Karpas-422 (cell line): Measurements from ENCODE around the gene CADPS. TPM values are rescaled to one million over a fixed set of nuclear protein-coding genes. Genes with fewer than 3 reads are reported as not detected.

Experiments used
- DNase-seq: peaks from one replicate; pipeline ENCODE4 v3.0.0-alpha.2; 2015
- H2AFZ ChIP-seq: fragments of 200-600 bp; sonication (generic); 2 replicates; pipeline ENCODE4 v1.6.1; 2014; ENCODE audit warnings: antibody characterized with exemption, low read length, mixed read lengths
- H3K27ac ChIP-seq: fragments of 200-600 bp; sonication (generic); 2 replicates; pipeline ENCODE4 v1.5.1; 2014; ENCODE audit warnings: mild to moderate bottlenecking, low read length, moderate library complexity
- H3K27me3 ChIP-seq: fragments of 200-600 bp; sonication (generic); 2 replicates; pipeline ENCODE4 v1.6.1; 2014; ENCODE audit warnings: low read length, mixed read lengths
- H3K36me3 ChIP-seq: fragments of 200-600 bp; sonication (generic); 2 replicates; pipeline ENCODE4 v1.6.1; 2014; ENCODE audit warnings: low read length, mixed read lengths; ENCODE audit not compliant: insufficient read depth
- H3K4me1 ChIP-seq: fragments of 200-600 bp; sonication (generic); 2 replicates; pipeline ENCODE4 v1.6.1; 2014; ENCODE audit warnings: mild to moderate bottlenecking, low read length, mixed read lengths
- H3K4me2 ChIP-seq: fragments of 200-600 bp; sonication (generic); 2 replicates; pipeline ENCODE4 v1.6.1; 2014; ENCODE audit warnings: low read length, low read depth, mild to moderate bottlenecking; ENCODE audit not compliant: poor library complexity, severe bottlenecking
- H3K4me3 ChIP-seq: fragments of 200-600 bp; sonication (generic); 2 replicates; pipeline ENCODE4 v1.5.1; 2014; ENCODE audit warnings: mild to moderate bottlenecking, antibody characterized with exemption, low read length, mixed read lengths
- H3K79me2 ChIP-seq: fragments of 200-600 bp; sonication (generic); 2 replicates; pipeline ENCODE4 v1.6.1; 2014; ENCODE audit warnings: mild to moderate bottlenecking, low read length, mixed read lengths
- H3K9ac ChIP-seq: fragments of 200-600 bp; sonication (generic); 2 replicates; pipeline ENCODE4 v1.6.0; 2014; ENCODE audit warnings: low read length
- H3K9me2 ChIP-seq: fragments of 200-600 bp; sonication (generic), shearing (Covaris generic); replicated peaks from 2 replicates; pipeline ENCODE4 v1.6.0; 2014; ENCODE audit warnings: mild to moderate bottlenecking, low read length, moderate library complexity; ENCODE audit not compliant: insufficient read depth
- H3K9me3 ChIP-seq: fragments of 300-700, 200-600 bp; sonication (generic); 2 replicates; pipeline ENCODE4 v1.6.1; 2014; ENCODE audit warnings: low read length, mixed read lengths
- H4K20me1 ChIP-seq: fragments of 200-600 bp; sonication (generic); 2 replicates; pipeline ENCODE4 v1.6.1; 2014; ENCODE audit warnings: mild to moderate bottlenecking, antibody characterized with exemption, low read length, low read depth; ENCODE audit not compliant: insufficient read depth
- small RNA-seq: library from RNA; depleted of rRNA; stranded (forward); fragments of <200 nt; gene quantifications from one replicate; pipeline ENCODE3, GENCODE V24; 2014
- total RNA-seq: library from RNA; depleted of rRNA; stranded (reverse); fragments of >200 nt; shearing (Covaris generic); gene quantifications from 2 replicates; pipeline ENCODE4 v1.2.3, GENCODE V29; 2014; ENCODE audit warnings: low replicate concordance

The CADPS gene
- total RNA-seq, 1 experiment from 2014 or later = 1.9 TPM

DNA sequence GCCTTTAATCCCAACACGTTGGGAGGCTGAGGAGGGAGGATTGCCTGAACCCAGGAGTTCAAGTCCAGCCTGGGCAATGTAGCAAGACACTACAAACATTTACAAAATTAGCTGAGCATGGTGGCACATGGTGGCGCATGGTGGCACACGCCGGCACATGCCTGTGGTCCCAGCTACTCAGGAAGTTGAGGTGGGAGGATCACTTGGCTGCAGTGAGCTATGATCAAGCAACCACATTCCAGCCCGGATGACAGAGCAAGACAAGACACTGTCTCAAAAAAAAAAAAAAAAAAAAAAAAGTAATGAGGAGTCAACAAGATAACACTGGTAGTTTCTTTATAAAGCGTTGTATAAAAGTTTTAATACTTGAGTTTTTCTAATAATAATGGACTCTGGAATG is 511.9 kb downstream of the CADPS start:
- H3K27me3 ChIP-seq = no peaks in the 10 kb centered on the region
- no peaks in the 10 kb centered on the region for H3K9me2 ChIP-seq
- DNase-seq = no peak
- no peaks in the 10 kb centered on the region for H3K4me1 ChIP-seq
- H3K4me3 ChIP-seq = no peak overlapping the region
- no peaks in the 10 kb centered on the region for H3K9me3 ChIP-seq
- no peaks in the 10 kb centered on the region for H4K20me1 ChIP-seq
- no peaks in the 10 kb centered on the region for H3K79me2 ChIP-seq
- H3K9ac ChIP-seq = no peak overlapping the region
- no peaks in the 10 kb centered on the region for H3K36me3 ChIP-seq
- no peak overlapping the region for H2AFZ ChIP-seq
- H3K4me2 ChIP-seq = no peak overlapping the region
- H3K27ac ChIP-seq = no peak overlapping the region

DNA sequence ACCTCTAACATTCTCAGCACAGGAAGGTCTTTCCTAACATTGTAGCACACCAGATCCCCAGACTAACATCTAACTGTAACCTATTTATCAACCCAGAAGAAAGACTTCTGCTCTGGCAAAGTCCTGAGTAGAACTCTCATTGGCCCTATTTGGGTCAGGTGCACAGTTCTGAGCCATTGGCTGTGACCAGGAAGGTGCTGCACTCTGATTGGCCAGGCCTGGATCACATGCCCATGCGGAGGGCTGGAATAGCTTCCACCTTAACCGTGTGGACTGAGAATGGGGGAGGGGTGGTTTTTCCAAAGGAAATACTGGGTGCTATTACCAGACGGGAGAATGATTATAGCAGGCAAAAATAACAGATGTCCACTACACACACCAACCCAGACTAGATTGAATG is 513.4 kb downstream of the CADPS start:
- Histone ChIP-seq H3K9ac (no peak overlapping the region), H4K20me1 (no peaks in the 10 kb centered on the region)
- no peak for DNase-seq

DNA sequence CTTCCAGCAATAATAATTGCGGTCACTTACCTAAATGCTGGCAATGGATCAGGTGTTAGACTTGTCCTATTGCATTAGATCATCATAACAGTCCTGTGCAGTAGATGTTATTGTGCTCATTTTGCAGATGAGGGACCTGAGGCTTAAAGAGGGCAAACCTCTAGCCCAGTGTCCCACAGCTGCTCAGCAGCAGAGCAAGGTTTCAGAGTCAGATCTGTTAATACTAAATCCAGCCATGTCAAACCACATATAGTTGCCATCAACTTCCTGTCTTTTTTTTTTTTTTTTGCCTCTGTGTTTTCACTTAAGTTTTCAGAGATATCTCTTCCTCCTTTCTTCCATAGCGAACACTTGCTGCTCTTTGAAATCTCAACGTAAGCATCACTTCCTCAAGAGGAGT is 514.0 kb downstream of the CADPS start:
- H3K9ac ChIP-seq = no peak overlapping the region
- H3K27ac ChIP-seq = no peak overlapping the region
- no peak for DNase-seq
- no peaks in the 10 kb centered on the region for H3K9me3 ChIP-seq
- H4K20me1 ChIP-seq = no peaks in the 10 kb centered on the region
- no peak overlapping the region for H3K4me2 ChIP-seq
- H3K36me3 ChIP-seq = no peaks in the 10 kb centered on the region
- H3K79me2 ChIP-seq = no peaks in the 10 kb centered on the region
- no peaks in the 10 kb centered on the region for H3K9me2 ChIP-seq
- no peak overlapping the region for H2AFZ ChIP-seq
- no peaks in the 10 kb centered on the region for H3K4me1 ChIP-seq
- no peak overlapping the region for H3K4me3 ChIP-seq
- H3K27me3 ChIP-seq = no peaks in the 10 kb centered on the region

More for the DNA sequence above, 513.4 kb downstream of the CADPS start:
- Histone ChIP-seq H3K4me2 (no peak overlapping the region), H3K9me2 (no peaks in the 10 kb centered on the region), H3K27me3 (no peaks in the 10 kb centered on the region), H3K4me3 (no peak overlapping the region), H3K4me1 (no peaks in the 10 kb centered on the region), H2AFZ (no peak overlapping the region), H3K36me3 (no peaks in the 10 kb centered on the region), H3K79me2 (no peaks in the 10 kb centered on the region), H3K27ac (no peak overlapping the region), H3K9me3 (no peaks in the 10 kb centered on the region)

DNA sequence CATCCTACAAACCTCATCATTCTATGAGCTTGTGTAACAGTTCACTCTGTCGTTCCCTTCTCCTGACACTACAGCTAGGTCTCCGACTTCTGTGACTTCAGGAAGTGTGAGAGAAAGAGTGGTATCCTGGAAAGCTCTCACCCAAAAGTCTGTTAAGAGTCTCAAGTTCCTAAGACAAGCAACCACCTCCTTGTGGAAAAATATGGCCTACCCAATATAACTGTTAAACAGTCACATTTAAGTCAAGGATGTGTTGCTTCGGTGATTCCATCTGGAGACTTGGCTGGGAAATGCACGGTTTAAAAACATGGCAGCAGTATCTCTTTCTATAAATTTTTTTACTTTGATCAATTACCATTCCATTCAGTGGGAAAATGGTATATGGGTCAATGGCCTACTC is 515.7 kb downstream of the CADPS start:
- Histone ChIP-seq H3K27ac (no peak overlapping the region), H3K4me2 (no peak overlapping the region), H3K9ac (no peak overlapping the region), H3K27me3 (no peaks in the 10 kb centered on the region; the same call in 1 of the 2 replicates), H3K36me3 (no peaks in the 10 kb centered on the region), H3K9me2 (no peaks in the 10 kb centered on the region), H3K4me1 (no peaks in the 10 kb centered on the region), H2AFZ (no peak overlapping the region), H4K20me1 (no peaks in the 10 kb centered on the region), H3K79me2 (no peaks in the 10 kb centered on the region), H3K9me3 (no peaks in the 10 kb centered on the region), H3K4me3 (no peak overlapping the region)
- no peak for DNase-seq

DNA sequence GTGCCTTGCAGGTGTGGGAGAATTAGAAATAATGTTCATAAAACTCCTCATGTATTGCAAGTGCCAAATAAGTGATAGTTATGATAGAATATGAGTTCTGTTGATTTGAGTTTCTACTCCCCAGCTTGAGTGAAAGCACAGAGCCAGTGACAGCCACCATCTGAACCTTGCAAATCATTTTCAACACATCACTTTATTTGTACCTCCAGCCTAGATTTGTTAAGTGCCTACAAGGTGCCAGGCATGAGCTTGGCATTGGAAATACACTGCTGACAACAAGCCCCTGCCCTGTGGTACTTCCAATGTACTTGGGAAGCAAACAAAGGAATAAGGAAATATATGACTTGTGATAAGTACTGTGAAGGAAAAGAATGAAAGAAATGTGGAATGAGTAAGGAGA is 518.9 kb downstream of the CADPS start:
- DNase-seq = no peak
- Histone ChIP-seq H3K4me2 (no peak overlapping the region), H3K79me2 (no peaks in the 10 kb centered on the region), H3K9me2 (no peaks in the 10 kb centered on the region), H3K27me3 (no peaks in the 10 kb centered on the region; the same call in 1 of the 2 replicates), H4K20me1 (no peaks in the 10 kb centered on the region), H2AFZ (no peak overlapping the region), H3K4me3 (no peak overlapping the region), H3K36me3 (no peaks in the 10 kb centered on the region), H3K9me3 (no peaks in the 10 kb centered on the region), H3K9ac (no peak overlapping the region), H3K27ac (no peak overlapping the region), H3K4me1 (no peaks in the 10 kb centered on the region)

DNA sequence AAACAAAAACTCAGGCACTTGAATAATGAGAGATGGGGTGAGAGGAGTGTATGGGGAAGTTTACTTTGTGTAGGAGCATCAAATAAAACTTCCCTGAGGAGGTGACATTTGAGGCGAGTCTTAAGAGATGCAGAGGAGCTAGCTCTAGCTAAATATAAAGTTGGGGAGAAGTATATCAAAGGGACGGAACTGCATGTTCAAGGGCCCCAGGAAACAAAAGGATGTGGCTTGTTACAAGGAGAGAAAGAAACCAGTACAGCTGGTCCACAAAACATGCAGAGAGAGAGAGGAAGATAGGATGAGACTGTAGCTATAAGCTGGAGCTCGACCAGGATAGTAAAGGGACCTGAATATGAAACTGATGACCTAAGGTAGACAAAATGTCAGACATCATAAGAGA is 519.5 kb downstream of the CADPS start:
- Histone ChIP-seq H3K79me2 (no peaks in the 10 kb centered on the region), H3K4me3 (no peak overlapping the region), H3K9me3 (no peaks in the 10 kb centered on the region), H3K36me3 (no peaks in the 10 kb centered on the region), H3K27me3 (no peaks in the 10 kb centered on the region; the same call in 1 of the 2 replicates), H3K4me2 (no peak overlapping the region), H3K9ac (no peak overlapping the region), H3K9me2 (no peaks in the 10 kb centered on the region), H4K20me1 (no peaks in the 10 kb centered on the region), H3K27ac (no peak overlapping the region), H3K4me1 (no peaks in the 10 kb centered on the region), H2AFZ (no peak overlapping the region)
- DNase-seq = no peak

Small RNA genes lying within 50 kb of the gene (small RNA-seq; reads per million reads assigned to genes)
- gene RN7SL863P = not detected
- gene RNU6-139P = not detected
